ENCODE results near the gene ARID3C. TPM values are rescaled to one million over a fixed set of nuclear protein-coding genes. Genes with fewer than 3 reads are reported as not detected.

The ARID3C gene
- total and polyA plus RNA-seq, 2 of the 8 experiments (the other 6 are each of a cell fraction or from before 2014, with no cell fraction given), result 0.08 TPM; not detected in 1

GRCh38 chr9:34603610-34604231 is 25.1 kb downstream of the ARID3C start:
- Histone ChIP-seq H2BK12ac (ENCODE audit: low read depth, low read length) (no peak overlapping the region), H2AFZ (ENCODE audit: low read length) (no peak overlapping the region), H3K4me2 (ENCODE audit: insufficient read depth in 1 of 2, low read depth in 2 of 2, low read length in 2 of 2) (no peak overlapping the region), H3K27me3 (replicated peaks in 1 of 4; ENCODE audit: control insufficient read depth in 3 of 4, extremely low read depth in 1 of 4, insufficient read depth in 3 of 4, low read length in 3 of 4) (peaks cover 0 to 3% (median 0%) of the 10 kb centered on the region in 4 experiments; a peak in 2 of 7 replicates), H4K5ac (ENCODE audit: insufficient read length, low read depth, low read length) (no peak overlapping the region), H3K9me3 (ENCODE audit: insufficient read depth in 2 of 2, low read depth in 1 of 2, low read length in 1 of 2) (no peaks in the 10 kb centered on the region), H3K79me1 (ENCODE audit: low read depth, low read length) (no peaks in the 10 kb centered on the region), H3K23ac (ENCODE audit: insufficient read length) (no peak overlapping the region), H4K91ac (replicated peaks; ENCODE audit: insufficient read length, low read length) (no peak overlapping the region), H3K23me2 (ENCODE audit: low read depth, low read length) (no peaks in the 10 kb centered on the region), H3K79me2 (ENCODE audit: control insufficient read depth in 1 of 2, insufficient read depth in 2 of 2, low read length in 2 of 2) (no peaks in the 10 kb centered on the region), H2BK5ac (ENCODE audit: low read depth, low read length) (no peak overlapping the region), H2AK5ac (ENCODE audit: low read depth, low read length) (no peak overlapping the region), H2BK15ac (ENCODE audit: low read length) (no peak overlapping the region), H4K8ac (ENCODE audit: extremely low read depth, insufficient read depth, low read length) (no peak overlapping the region), H2BK120ac (replicated peaks; ENCODE audit: low read depth, low read length) (no peak overlapping the region), H3K56ac (replicated peaks; ENCODE audit: insufficient read length, low read depth, low read length) (no peak overlapping the region), H4K20me1 (replicated peaks in 1 of 2; ENCODE audit: control insufficient read depth in 1 of 2, insufficient read depth in 2 of 2, low read length in 2 of 2) (no peaks in the 10 kb centered on the region), H3K14ac (ENCODE audit: insufficient read length) (no peak overlapping the region), H3K36me3 (ENCODE audit: control insufficient read depth in 2 of 4, insufficient read depth in 4 of 4, low read length in 3 of 4) (no peaks in the 10 kb centered on the region), H3K4ac (replicated peaks; ENCODE audit: insufficient read length, low read depth, low read length) (no peak overlapping the region), H2BK20ac (ENCODE audit: low read length) (no peak overlapping the region), H3K4me3 (ENCODE audit: extremely low read depth in 1 of 4, insufficient read depth in 2 of 4, low read depth in 3 of 4, low read length in 4 of 4) (no peak overlapping the region), H3K9ac (replicated peaks in 1 of 4; ENCODE audit: extremely low read depth in 1 of 4, low read depth in 3 of 4, low read length in 3 of 4) (no peak overlapping the region), H3K4me1 (replicated peaks in 1 of 4; ENCODE audit: control insufficient read depth in 3 of 4, insufficient read depth in 4 of 4, low read length in 3 of 4) (peaks cover 0 to 5% (median 2%) of the 10 kb centered on the region in 4 experiments; a peak in 2 of 7 replicates), H3K18ac (ENCODE audit: extremely low read depth, low read length) (no peak overlapping the region), H3K27ac (ENCODE audit: low read depth, low read length) (no peak overlapping the region)
- TF ChIP-seq RAD21 (IDR thresholded peaks at IDR 0.05 in 1 of 2, conservative IDR thresholded peaks at IDR 0.05 in 1 of 2; ENCODE audit: low read depth in 2 of 2, low read length in 2 of 2) (peak; percentile 99), CTCF (IDR thresholded peaks at IDR 0.05; ENCODE audit: control extremely low read depth in 1 of 3, insufficient read depth in 1 of 3, low read depth in 1 of 3, low read length in 3 of 3) (peak; percentile 77 to 96 (median 96)), RNF2 (IDR thresholded peaks at IDR 0.05; ENCODE audit: borderline replicate concordance, low read depth, low read length, missing control alignments, poor library complexity, severe bottlenecking) (no peak)
- DNase-seq (ENCODE audit: low read depth in 1 of 2, low spot score in 2 of 2) (peak in 1 of 2 experiments; percentile 96), FAIRE-seq (peak; percentile 99)
- WGBS, 2 experiments (ENCODE audit: extremely low coverage in 1 of 2, insufficient coverage in 1 of 2, insufficient read length in 1 of 2, insufficient replicate concordance in 2 of 2, low coverage in 1 of 2, low lambda C conversion rate in 2 of 2, missing lambda C conversion rate in 1 of 2), result 66% methylated on average over 4 of the region's 4 CpGs; no CpG with 5 or more reads in 1 of the 2 experiments
- ChIA-PET CTCF (ENCODE audit: partially characterized antibody) (interaction anchor here (0.9 to 16.9 kb wide), 43 partner anchors 10 to 276 kb away, joined by 3 to 401 read pairs (median 9); partner anchors contain the start of genes ARID3C, DCTN3, ENHO and GALT), POLR2A (ENCODE audit: partially characterized antibody) (interaction anchor here (2.9 kb wide), 1 partner anchor 12 kb away, joined by 8 read pairs; no protein-coding TSS in a partner anchor)
